Endothelial cell of umbilical vein (primary cell): Measurements from ENCODE around the gene ITGB8. TPM values are rescaled to one million over a fixed set of nuclear protein-coding genes. Genes with fewer than 3 reads are reported as not detected.

Source experiments
- BruUV-seq: library from RNA; stranded (reverse); fragments of 400-500 nt; replicated peaks from 2 replicates; lab custom pipeline; 2021; lab: Mats Ljungman, UMichigan
- CTCF ChIA-PET: fragments of 300-600, 350-600 bp; sonication (Branson Sonifier 250); formaldehyde crosslinking; loops from one replicate; lab custom pipeline; 2021; ENCODE audit warnings: antibody characterized with exemption, inconsistent platforms; lab: Charles Lee
- POLR2A ChIA-PET: fragments of 300-600, 350-600 bp; sonication (Branson Sonifier 250); formaldehyde crosslinking; loops from one replicate; lab custom pipeline; 2021; ENCODE audit warnings: antibody characterized with exemption, inconsistent platforms; lab: Charles Lee
- DNase-seq: peaks from one replicate; pipeline ENCODE4 v3.0.0-alpha.2; 2011; ENCODE audit warnings: low read depth, low spot score
- FAIRE-seq: peaks from 2 replicates; lab custom pipeline; 2011; peaks lifted over from hg19 to GRCh38; lab: Jason Lieb, UNC
- H2AFZ ChIP-seq: 2 replicates; pipeline ENCODE4 v1.6.0; 2012; ENCODE audit warnings: low read depth, low read length, control low read depth, inconsistent platforms
- H3K27ac ChIP-seq: 2 replicates; pipeline ENCODE4 v1.5.1; 2011; ENCODE audit warnings: low read depth, mild to moderate bottlenecking, control low read depth, low read length, moderate library complexity; ENCODE audit not compliant: insufficient read depth
- H3K27me3 ChIP-seq, 2 experiments: 2 replicates each; pipeline versions ENCODE4 v1.6.0 to v1.6.1; 2011; ENCODE audit warnings: low read length in 2 of 2, mixed read lengths in 1 of 2; ENCODE audit not compliant: control insufficient read depth in 2 of 2, insufficient read depth in 2 of 2
- H3K36me3 ChIP-seq, 2 experiments: 2 replicates in 1 of 2; 3 replicates in 1 of 2; pipeline ENCODE4 v1.5.1; 2011; ENCODE audit warnings: low read length in 2 of 2, mild to moderate bottlenecking in 1 of 2, moderate library complexity in 1 of 2; ENCODE audit not compliant: control insufficient read depth in 2 of 2, insufficient read depth in 2 of 2; ENCODE audit errors: extremely low read depth in 1 of 2
- H3K4me1 ChIP-seq: 3 replicates; pipeline ENCODE4 v1.5.1; 2011; ENCODE audit warnings: mild to moderate bottlenecking, low read length; ENCODE audit not compliant: control insufficient read depth, insufficient read depth; ENCODE audit errors: extremely low read depth
- H3K4me2 ChIP-seq: 2 replicates; pipeline ENCODE4 v1.6.1; 2011; ENCODE audit warnings: low read length, control low read depth, mixed read lengths; ENCODE audit not compliant: insufficient read depth
- H3K4me3 ChIP-seq, 3 experiments: fragments of 200-600 bp in 1 of 3; sonication (generic), shearing (Covaris generic) in 1 of 3; replicated peaks in 1 of 3; 2 replicates each; pipeline ENCODE4 v1.5.1; 2011 to 2016; ENCODE audit warnings: control low read depth in 3 of 3, low read length in 3 of 3, mild to moderate bottlenecking in 2 of 3, inconsistent platforms in 1 of 3, low read depth in 1 of 3, moderate library complexity in 1 of 3; ENCODE audit not compliant: insufficient read depth in 1 of 3
- H3K79me2 ChIP-seq: 2 replicates; pipeline ENCODE4 v1.6.0; 2012; ENCODE audit warnings: low read length, inconsistent platforms; ENCODE audit not compliant: control insufficient read depth, insufficient read depth
- H3K9ac ChIP-seq: replicated peaks from 2 replicates; pipeline ENCODE3; 2011; ENCODE audit warnings: low read length, control low read depth; ENCODE audit not compliant: insufficient read depth; ENCODE audit errors: extremely low read depth
- H3K9me1 ChIP-seq: replicated peaks from 3 replicates; pipeline ENCODE4 v1.6.0; 2011; ENCODE audit warnings: mild to moderate bottlenecking, low read length; ENCODE audit not compliant: control insufficient read depth, insufficient read depth; ENCODE audit errors: extremely low read depth
- H3K9me3 ChIP-seq: replicated peaks from 2 replicates; pipeline ENCODE4 v1.5.1; 2012; ENCODE audit warnings: low read length, inconsistent platforms; ENCODE audit not compliant: control insufficient read depth, insufficient read depth
- H4K20me1 ChIP-seq: replicated peaks from 2 replicates; pipeline ENCODE3; 2011; ENCODE audit warnings: mild to moderate bottlenecking, low read length; ENCODE audit not compliant: control insufficient read depth, insufficient read depth; ENCODE audit errors: extremely low read depth
- CTCF ChIP-seq, 2 donors: IDR thresholded peaks; 1 replicate in 1 of 2; 2 replicates in 1 of 2; pipeline ENCODE4 v1.5.1; 2011; ENCODE audit warnings: low read length in 2 of 2, mild to moderate bottlenecking in 2 of 2, moderate library complexity in 2 of 2, control low read depth in 1 of 2, inconsistent platforms in 1 of 2, low read depth in 1 of 2; ENCODE audit not compliant: insufficient read depth in 1 of 2; ENCODE audit errors: extremely low read depth in 1 of 2
- GATA2 ChIP-seq: IDR thresholded peaks from 2 replicates; pipeline ENCODE4 v1.7.0; 2011; ENCODE audit warnings: low read depth, mild to moderate bottlenecking, moderate library complexity, mixed read lengths, low read length; ENCODE audit not compliant: insufficient read length, insufficient read depth
- dilution Hi-C: fragments of 300-500 bp; cut with MboI; formaldehyde crosslinking; loops from one replicate; pipeline ENCODE4 v1.15.0; 2019; ENCODE audit warnings: low sequenced_read_pairs; ENCODE audit not compliant: extremely low pct_ligation_motif_present
- intact Hi-C: fragments of 100-400 bp; cut with micrococcal nuclease; formaldehyde crosslinking; loops from one replicate; pipeline ENCODE4 v1.10.0; 2022
- polyA plus RNA-seq, 4 experiments: library from polyadenylated mRNA; depleted of rRNA in 3 of 4; stranded (reverse) in 3 of 4; unstranded in 1 of 4; fragments of >200 nt; gene quantifications; 2 replicates each; pipeline versions ENCODE4 v1.2.1 to v1.2.3, GENCODE V29; 2011 to 2012; ENCODE audit warnings: missing spikeins in 1 of 4
- total RNA-seq: library from RNA; stranded (reverse); gene quantifications from 2 replicates; pipeline ENCODE4 v1.2.3, GENCODE V29; 2021

Gene ITGB8
- total and polyA plus RNA-seq, 2 donors (not counting 3 experiments of a cell fraction or from before 2014, with no cell fraction given), result 2.9 to 8.2 TPM

DNA sequence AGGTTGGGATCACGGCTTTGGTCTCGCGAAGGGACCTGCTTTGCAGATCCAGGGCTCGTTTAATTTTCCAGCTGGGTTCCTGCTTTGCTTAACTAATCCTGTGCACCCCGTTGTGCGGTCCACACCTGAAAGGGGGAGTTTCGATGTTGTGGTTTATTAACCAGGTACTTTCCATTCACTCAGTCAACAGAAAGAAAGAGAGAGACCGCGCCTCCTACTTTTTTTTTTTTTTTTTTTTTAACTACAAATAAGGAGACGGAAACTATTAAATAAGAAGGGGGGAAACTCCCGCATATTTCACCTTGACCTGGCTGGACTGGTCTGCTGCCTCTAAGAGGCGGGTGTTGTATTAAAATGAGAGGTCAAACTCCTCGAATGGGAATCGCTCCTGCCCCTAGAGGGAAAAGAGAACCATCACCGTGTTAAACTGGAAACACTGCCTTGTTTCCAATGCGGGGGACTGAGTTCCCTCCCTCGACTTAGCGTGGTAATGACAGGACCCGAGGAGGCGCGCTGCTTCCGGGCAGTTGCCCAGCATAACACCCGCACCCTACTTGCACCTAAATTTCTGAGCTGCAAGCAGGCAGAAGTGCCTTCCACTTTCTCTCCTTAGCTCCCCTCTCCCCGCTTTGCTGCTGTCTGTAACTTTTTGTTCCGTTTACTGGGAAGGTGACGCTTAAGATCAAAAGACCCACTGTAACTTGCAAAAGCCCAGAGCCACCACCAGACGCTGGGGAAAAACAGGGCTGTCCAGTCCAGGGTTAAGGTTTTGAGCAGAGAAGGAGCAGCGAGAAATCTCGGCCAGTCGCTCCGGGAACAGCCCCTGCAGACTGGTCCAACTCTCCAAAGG is 1.1 kb upstream of the ITGB8 start:
- TF ChIP-seq GATA2, result no peak
- peak in 1 of 2 donors; percentile 41 for TF ChIP-seq CTCF (IDR thresholded peaks at IDR 0.05; ENCODE audit: extremely low read depth in 1 of 2, insufficient read depth in 1 of 2, low read depth in 1 of 2, low read length in 2 of 2)
- DNase-seq (peak; percentile 84), FAIRE-seq (peak; percentile 73)
- Histone ChIP-seq H3K79me2 (no peaks in the 10 kb centered on the region), H3K4me2 (peak overlapping the region; percentile 76), H3K9me1 (no peaks in the 10 kb centered on the region), H3K36me3 (no peaks in the 10 kb centered on the region), H3K4me1 (peaks cover 14% of the 10 kb centered on the region), H3K9me3 (no peaks in the 10 kb centered on the region), H3K9ac (peak overlapping the region; percentile 91), H3K27me3 (no peaks in the 10 kb centered on the region), H3K27ac (peak overlapping the region; percentile 87), H3K4me3 (peak overlapping the region; percentile 51 to 62 (median 53)), H2AFZ (peak overlapping the region; percentile 80), H4K20me1 (no peaks in the 10 kb centered on the region)
- intact Hi-C loops (loop anchor here (1.0 to 5.0 kb wide), 11 partner anchors 23 to 1098 kb away; partner anchors contain the start of gene SP4), dilution Hi-C loops (no loop called here)
- ChIA-PET POLR2A (interaction anchor here (0.6 to 1.9 kb wide), 5 partner anchors 23 to 268 kb away, joined by 3 to 8 read pairs (median 3); no protein-coding TSS in a partner anchor), CTCF (interaction anchor here (1.0 to 4.3 kb wide), 24 partner anchors 15 to 616 kb away, joined by 3 to 84 read pairs (median 4); no protein-coding TSS in a partner anchor)
- BruUV-seq, result no TSS peak
